Pancreas (tissue), 10 donors: ENCODE results near the gene FHOD3. TPM values are rescaled to one million over a fixed set of nuclear protein-coding genes. Genes with fewer than 3 reads are reported as not detected.

ENCODE experiments used
- ATAC-seq, 4 donors: fragments of 200-7000 bp; cut with Tn5 transposase; one replicate each; pipeline versions ENCODE4 v1.8.0 to v1.9.1; 2020; ENCODE audit warnings: mild to moderate bottlenecking in 4 of 4, moderate library complexity in 4 of 4
- DNase-seq, 6 donors: peaks; one replicate each; pipeline ENCODE4 v3.0.0-alpha.2; 2020
- FAIRE-seq: peaks from 2 replicates; lab custom pipeline; 2012; peaks lifted over from hg19 to GRCh38; lab: Jason Lieb, UNC
- H3K27ac ChIP-seq, 4 donors: fragments of 200-600 bp; sonication (generic); 1 replicate in 3 of 4; 2 replicates in 1 of 4; pipeline versions ENCODE4 v1.5.0 to v1.8.0; 2020
- H3K27me3 ChIP-seq, 4 donors: fragments of 200-600 bp; one replicate each; pipeline ENCODE4 v1.8.0; 2021
- H3K36me3 ChIP-seq, 3 donors: fragments of 200-600 bp; sonication (generic) in 1 of 3; one replicate each; pipeline versions ENCODE4 v1.5.0 to v1.8.0; 2020 to 2021
- H3K4me1 ChIP-seq, 3 donors: fragments of 200-600 bp; one replicate each; pipeline ENCODE4 v1.8.0; 2021
- H3K4me3 ChIP-seq, 4 donors: fragments of 200-600 bp; sonication (generic) in 2 of 4; one replicate each; pipeline versions ENCODE4 v1.5.0 to v1.8.0; 2020 to 2021
- H3K9me3 ChIP-seq, 4 donors: fragments of 200-600 bp; one replicate each; pipeline ENCODE4 v1.8.0; 2021
- WGBS, 2 donors: extraction: QIAGEN DNeasy Blood & Tissue Kit; methylation state at CpG; one replicate each; pipeline ENCODE4 v1.1.7; 2013; 5-methylcytosine and 5-hydroxymethylcytosine counted together
- intact Hi-C, 3 donors: fragments of 100-400 bp; cut with DNase I; formaldehyde crosslinking; loops; one replicate each; pipeline versions ENCODE4 v1.11.1 to v1.14.2; 2022
- polyA plus RNA-seq, 2 donors: library from polyadenylated mRNA; stranded (reverse); fragments of 200-250 nt; gene quantifications; one replicate each; pipeline ENCODE4 v1.2.3, GENCODE V29; 2013
- total RNA-seq, 6 donors: library from RNA; stranded (reverse); fragmentation: NEBNext Ultra II Directional in 4 of 6; extraction: Animal tissue kit (Norgen Biotek cat#: 25700) in 4 of 6; gene quantifications; one replicate each; pipeline versions ENCODE4 v1.2.1 to v1.2.4, GENCODE V29; 2021 to 2023
- TF ChIP-seq, protein P1 (sequence below), 4 donors: fragments of 200-600 bp; sonication (generic) in 3 of 4; IDR thresholded peaks; one replicate each; pipeline versions ENCODE4 v1.5.0 to v1.8.0; 2021; ENCODE audit warnings: antibody characterized with exemption in 4 of 4
- donor health status: healthy with polysubstance abuse.
- donor health status: DM: no; HTN: no; CAD: no; lungs with moderate emphysema.
- donor health status: DM: no; HTN: no; CAD: no.
- donor health status: control.
- donor health status: control.
- donor health status: Bipolar disorder and iron deficiency.
- donor health status: DM: yes; HTN: yes; CAD: no.
- donor health status: DM: no; HTN: no; CAD: no.
- donor health status: DM: no; HTN: no; CAD: no.
- donor health status: DM: yes; HTN: yes; CAD: no.

The FHOD3 gene
- total and polyA plus RNA-seq, 8 donors = 0.25 to 4.3 (median 1.2) TPM

DNA sequence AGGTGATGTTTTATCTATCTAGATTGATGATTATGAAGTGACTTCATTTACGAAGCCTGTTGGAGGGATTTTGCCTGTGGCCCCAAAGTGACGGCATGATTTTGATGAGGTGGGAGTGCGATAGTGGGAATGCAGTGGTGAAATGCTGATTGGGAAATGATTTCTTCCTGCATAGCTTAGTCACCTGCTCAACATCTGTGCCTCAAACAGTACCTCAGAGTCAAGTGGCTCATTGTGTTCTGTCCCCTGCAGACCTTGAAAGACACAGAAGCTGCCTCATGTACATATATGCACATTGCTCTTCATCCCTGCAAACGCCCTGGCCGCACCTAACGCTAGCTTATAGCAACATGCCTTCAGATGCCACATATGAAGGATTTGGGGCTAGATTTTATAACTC, 330.1 kb downstream of the FHOD3 start:
- WGBS, 2 donors = 90 to 93% methylated on average over 6 of the region's 6 CpGs
- FAIRE-seq = no peak
- no peak overlapping the region for H3K27ac ChIP-seq

DNA sequence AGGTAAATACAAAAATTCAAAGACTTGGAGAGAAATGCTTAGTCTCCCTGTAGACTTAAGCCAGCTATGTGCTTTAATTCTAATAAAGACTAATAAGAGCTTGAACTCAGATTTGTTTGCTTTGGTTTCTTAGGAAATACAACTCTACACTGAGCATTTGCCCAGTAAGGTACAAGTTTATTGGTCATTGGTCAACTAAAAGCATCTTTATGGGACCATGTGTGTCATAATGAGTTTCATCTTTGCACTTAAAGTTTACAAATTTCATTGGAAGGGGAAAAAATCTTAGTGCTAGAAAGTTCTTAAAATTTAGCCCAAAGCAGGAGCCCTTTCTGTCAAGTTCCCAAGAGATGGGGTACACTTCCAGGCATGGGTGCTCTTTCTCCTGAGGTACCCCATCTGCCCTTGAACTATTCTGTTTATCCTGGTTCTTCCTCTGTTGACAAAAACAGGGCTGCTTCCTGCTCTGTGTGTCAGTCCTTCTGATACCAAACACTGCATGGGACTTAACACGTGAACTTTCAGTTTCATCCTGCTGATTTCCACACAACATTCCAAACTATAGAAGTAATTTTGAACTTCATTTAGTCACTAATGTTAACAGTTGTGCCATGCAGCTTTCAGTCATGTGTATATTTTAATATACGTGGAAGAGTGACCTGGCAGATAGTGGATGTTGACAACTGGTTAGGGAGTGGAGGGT, 331.1 kb downstream of the FHOD3 start:
- no peak for FAIRE-seq

More for the DNA sequence above, 330.1 kb downstream of the FHOD3 start:
- TF ChIP-seq, protein P1, sequence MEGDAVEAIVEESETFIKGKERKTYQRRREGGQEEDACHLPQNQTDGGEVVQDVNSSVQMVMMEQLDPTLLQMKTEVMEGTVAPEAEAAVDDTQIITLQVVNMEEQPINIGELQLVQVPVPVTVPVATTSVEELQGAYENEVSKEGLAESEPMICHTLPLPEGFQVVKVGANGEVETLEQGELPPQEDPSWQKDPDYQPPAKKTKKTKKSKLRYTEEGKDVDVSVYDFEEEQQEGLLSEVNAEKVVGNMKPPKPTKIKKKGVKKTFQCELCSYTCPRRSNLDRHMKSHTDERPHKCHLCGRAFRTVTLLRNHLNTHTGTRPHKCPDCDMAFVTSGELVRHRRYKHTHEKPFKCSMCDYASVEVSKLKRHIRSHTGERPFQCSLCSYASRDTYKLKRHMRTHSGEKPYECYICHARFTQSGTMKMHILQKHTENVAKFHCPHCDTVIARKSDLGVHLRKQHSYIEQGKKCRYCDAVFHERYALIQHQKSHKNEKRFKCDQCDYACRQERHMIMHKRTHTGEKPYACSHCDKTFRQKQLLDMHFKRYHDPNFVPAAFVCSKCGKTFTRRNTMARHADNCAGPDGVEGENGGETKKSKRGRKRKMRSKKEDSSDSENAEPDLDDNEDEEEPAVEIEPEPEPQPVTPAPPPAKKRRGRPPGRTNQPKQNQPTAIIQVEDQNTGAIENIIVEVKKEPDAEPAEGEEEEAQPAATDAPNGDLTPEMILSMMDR (IDR thresholded peaks at IDR 0.05) = no peak
- no peaks in the 10 kb centered on the region for H3K36me3 ChIP-seq
- ATAC-seq (no peak), DNase-seq (no peak)
- intact Hi-C loops = no loop called here
- H3K27me3 ChIP-seq = no peaks in the 10 kb centered on the region
- no peaks in the 10 kb centered on the region for H3K9me3 ChIP-seq
- H3K4me1 ChIP-seq = no peaks in the 10 kb centered on the region
- no peak overlapping the region for H3K4me3 ChIP-seq

DNA sequence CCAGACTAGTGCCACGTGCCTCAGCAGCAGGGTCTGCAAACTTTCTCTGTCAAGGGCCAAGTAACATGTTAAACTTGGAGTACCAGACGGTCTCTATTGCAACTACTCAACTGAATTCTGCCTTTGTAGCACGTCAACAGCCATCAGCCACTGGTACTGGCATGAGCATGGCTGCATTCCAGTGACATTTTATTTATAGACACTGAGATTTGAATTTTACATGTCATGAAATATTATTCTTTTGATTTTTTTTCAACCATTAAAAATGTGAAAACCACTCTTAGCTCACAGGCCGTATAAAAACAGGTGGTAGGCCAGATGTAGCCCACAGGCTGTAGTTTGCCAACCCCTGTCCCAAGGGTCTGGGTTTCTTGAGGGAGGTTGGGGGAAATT, 331.6 kb downstream of the FHOD3 start:
- Histone ChIP-seq H3K4me3 (no peak overlapping the region), H3K9me3 (no peaks in the 10 kb centered on the region), H3K27ac (no peak overlapping the region), H3K4me1 (no peaks in the 10 kb centered on the region), H3K27me3 (no peaks in the 10 kb centered on the region), H3K36me3 (no peaks in the 10 kb centered on the region)
- 89 to 90% methylated on average over 4 of the region's 4 CpGs for WGBS, 2 donors
- FAIRE-seq (no peak), ATAC-seq (no peak), DNase-seq (no peak)
- TF ChIP-seq, protein P1 (IDR thresholded peaks at IDR 0.05) = no peak
- intact Hi-C loops = no loop called here

More for the DNA sequence above, 331.1 kb downstream of the FHOD3 start:
- no peaks in the 10 kb centered on the region for H3K27me3 ChIP-seq
- H3K9me3 ChIP-seq = no peaks in the 10 kb centered on the region
- no peak for DNase-seq
- 33 to 42% methylated on average over 2 of the region's 2 CpGs for WGBS, 2 donors
- TF ChIP-seq, protein P1 (IDR thresholded peaks at IDR 0.05) = no peak
- no peaks in the 10 kb centered on the region for H3K36me3 ChIP-seq
- no peak overlapping the region for H3K27ac ChIP-seq
- intact Hi-C loops = no loop called here
- no peak overlapping the region for H3K4me3 ChIP-seq
- ATAC-seq = peak in 2 of 4 donors; percentile 29 to 58
- H3K4me1 ChIP-seq = no peaks in the 10 kb centered on the region

- no peak for ATAC-seq
- H3K27ac ChIP-seq = no peak overlapping the region
- TF ChIP-seq, protein P1 (IDR thresholded peaks at IDR 0.05) = no peak
Observed at GRCh38 chr18:36629836-36630235, 332.3 kb downstream of the FHOD3 start.

GRCh38 chr18:36630917-36631316, 333.4 kb downstream of the FHOD3 start:
- H3K36me3 ChIP-seq = no peaks in the 10 kb centered on the region
- no peaks in the 10 kb centered on the region for H3K4me1 ChIP-seq
- FAIRE-seq = no peak
- no peaks in the 10 kb centered on the region for H3K27me3 ChIP-seq
- H3K27ac ChIP-seq = no peak overlapping the region
- TF ChIP-seq, protein P1 (IDR thresholded peaks at IDR 0.05) = no peak
- H3K4me3 ChIP-seq = no peak overlapping the region
- WGBS, 2 donors = 94 to 100% methylated on average over 2 of the region's 2 CpGs
- intact Hi-C loops = no loop called here
- DNase-seq = no peak
- no peaks in the 10 kb centered on the region for H3K9me3 ChIP-seq
- no peak for ATAC-seq

More at GRCh38 chr18:36629836-36630235, 332.3 kb downstream of the FHOD3 start:
- no peak for DNase-seq
- H3K4me1 ChIP-seq = no peaks in the 10 kb centered on the region
- no peak for FAIRE-seq
- no peaks in the 10 kb centered on the region for H3K9me3 ChIP-seq
- H3K27me3 ChIP-seq = no peaks in the 10 kb centered on the region
- no peaks in the 10 kb centered on the region for H3K36me3 ChIP-seq
- intact Hi-C loops = no loop called here
- no peak overlapping the region for H3K4me3 ChIP-seq
- WGBS, 2 donors = 77 to 79% methylated on average over 4 of the region's 4 CpGs
